Fibroblast of pulmonary artery (primary cell): ENCODE data around the gene GIMAP7.
"Not testable (repeated sequence)": the region's sequence is repeated elsewhere in the genome, so short reads cannot be mapped to it uniquely, and the experiment has no call there.

Experiments
- DNase-seq: peaks from one replicate; pipeline ENCODE4 v3.0.0-alpha.2; 2010; ENCODE audit warnings: low read depth
- H3K4me3 ChIP-seq: replicated peaks from 2 replicates; pipeline ENCODE4 v1.5.1; 2011; ENCODE audit warnings: low read depth, mild to moderate bottlenecking, control low read depth, low read length, moderate library complexity
- TF ChIP-seq, protein P1 (sequence below): IDR thresholded peaks from 2 replicates; pipeline ENCODE4 v1.5.1; 2011; ENCODE audit warnings: mild to moderate bottlenecking, control low read depth, low read length, inconsistent platforms; ENCODE audit errors: missing control alignments

The GIMAP7 gene

GRCh38 chr7:150511048-150511447 lies 3.6 kb upstream of the GIMAP7 start:
- TF ChIP-seq, protein P1, sequence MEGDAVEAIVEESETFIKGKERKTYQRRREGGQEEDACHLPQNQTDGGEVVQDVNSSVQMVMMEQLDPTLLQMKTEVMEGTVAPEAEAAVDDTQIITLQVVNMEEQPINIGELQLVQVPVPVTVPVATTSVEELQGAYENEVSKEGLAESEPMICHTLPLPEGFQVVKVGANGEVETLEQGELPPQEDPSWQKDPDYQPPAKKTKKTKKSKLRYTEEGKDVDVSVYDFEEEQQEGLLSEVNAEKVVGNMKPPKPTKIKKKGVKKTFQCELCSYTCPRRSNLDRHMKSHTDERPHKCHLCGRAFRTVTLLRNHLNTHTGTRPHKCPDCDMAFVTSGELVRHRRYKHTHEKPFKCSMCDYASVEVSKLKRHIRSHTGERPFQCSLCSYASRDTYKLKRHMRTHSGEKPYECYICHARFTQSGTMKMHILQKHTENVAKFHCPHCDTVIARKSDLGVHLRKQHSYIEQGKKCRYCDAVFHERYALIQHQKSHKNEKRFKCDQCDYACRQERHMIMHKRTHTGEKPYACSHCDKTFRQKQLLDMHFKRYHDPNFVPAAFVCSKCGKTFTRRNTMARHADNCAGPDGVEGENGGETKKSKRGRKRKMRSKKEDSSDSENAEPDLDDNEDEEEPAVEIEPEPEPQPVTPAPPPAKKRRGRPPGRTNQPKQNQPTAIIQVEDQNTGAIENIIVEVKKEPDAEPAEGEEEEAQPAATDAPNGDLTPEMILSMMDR, result no peak
- no peak for DNase-seq
- no peak overlapping the region for H3K4me3 ChIP-seq

- TF ChIP-seq, protein P1, result no peak
- H3K4me3 ChIP-seq, result no peak overlapping the region
- no peak for DNase-seq
Measured at GRCh38 chr7:150513758-150514157, 914 bp upstream of the GIMAP7 start.

DNA sequence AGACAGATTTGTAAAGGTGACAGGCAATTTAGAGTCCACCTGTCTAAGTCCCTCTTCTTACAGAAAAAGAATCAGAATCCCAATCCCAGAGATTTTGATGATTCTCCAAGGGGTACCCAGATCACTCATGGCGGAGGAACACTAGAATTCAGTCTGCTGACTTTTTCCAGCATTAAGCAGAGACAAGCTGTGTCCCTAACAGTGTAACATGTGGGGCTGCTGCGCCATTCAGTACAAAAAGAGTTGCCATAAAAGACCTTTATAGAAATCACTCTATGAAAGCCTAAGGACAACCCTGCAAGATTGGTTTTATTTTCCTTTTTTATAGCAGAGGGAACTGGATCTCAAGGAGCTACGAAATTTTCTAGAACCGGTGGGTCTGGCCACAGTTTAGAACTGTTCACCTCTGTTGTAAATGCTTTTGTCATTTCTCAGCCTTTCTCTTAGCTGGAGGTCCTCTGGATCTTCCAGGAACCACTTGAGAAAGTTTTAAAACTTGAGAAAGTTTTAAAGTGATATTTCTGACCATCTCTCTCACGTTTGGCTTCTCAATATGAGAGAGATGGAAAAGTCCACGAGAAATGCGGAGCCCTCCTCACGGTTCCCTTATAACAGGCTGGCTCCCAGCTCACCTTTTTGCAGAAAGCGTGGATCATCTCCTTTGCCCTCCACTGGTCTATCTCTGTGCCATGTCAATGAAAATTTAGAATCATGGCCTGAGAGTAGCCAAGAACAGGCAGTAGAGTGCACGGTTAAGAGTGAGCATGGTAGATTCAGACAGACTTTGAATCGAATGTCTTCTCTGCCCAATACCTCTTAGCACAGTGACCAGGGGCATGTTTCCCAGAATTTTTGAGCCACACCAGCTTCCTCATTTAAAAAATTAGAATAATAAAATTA lies 826 bp downstream of the GIMAP7 start:
- TF ChIP-seq, protein P1, result no peak
- no peak overlapping the region for H3K4me3 ChIP-seq
- no peak for DNase-seq

- TF ChIP-seq, protein P1, result no peak
- DNase-seq, result no peak
- no peak overlapping the region for H3K4me3 ChIP-seq
Measured at GRCh38 chr7:150516956-150517745, 2.5 kb downstream of the GIMAP7 start.

DNA sequence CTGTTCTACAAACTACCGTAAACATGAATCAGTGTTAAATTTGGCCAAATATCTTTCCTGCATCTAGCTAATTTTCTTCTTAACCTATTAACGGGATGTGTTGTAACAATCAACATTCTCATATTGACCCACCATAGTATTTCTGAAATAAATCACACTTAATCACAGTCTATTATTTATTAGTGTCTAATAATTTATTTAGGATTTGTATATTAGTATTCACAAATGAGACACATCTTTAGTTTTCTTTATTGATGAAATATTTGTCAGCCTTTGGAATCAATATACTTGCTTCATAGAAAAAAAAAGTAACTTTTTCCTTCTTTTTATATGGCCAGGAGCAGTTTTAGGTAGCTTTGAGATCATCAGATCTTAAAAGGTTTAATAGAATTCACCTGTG lies 4.6 kb downstream of the GIMAP7 start:
- no peak overlapping the region for H3K4me3 ChIP-seq
- no peak for DNase-seq
- TF ChIP-seq, protein P1, result no peak

- TF ChIP-seq, protein P1, result no peak
- H3K4me3 ChIP-seq, result no peak overlapping the region
- no peak for DNase-seq
Measured at GRCh38 chr7:150520145-150520544, 5.5 kb downstream of the GIMAP7 start.

- DNase-seq, H3K4me3 ChIP-seq: not testable (repeated sequence)
Measured at GRCh38 chr7:150522931-150523330, 8.3 kb downstream of the GIMAP7 start.
